Dermis blood vessel endothelial cell (primary cell): ENCODE results near the gene ATP11A. TPM values are rescaled to one million over a fixed set of nuclear protein-coding genes. Genes with fewer than 3 reads are reported as not detected.
"Not testable (repeated sequence)": the region's sequence is repeated elsewhere in the genome, so short reads cannot be mapped to it uniquely, and the experiment has no call there.

Source experiments
- DNase-seq: peaks from one replicate; pipeline ENCODE4 v3.0.0; 2010
- total RNA-seq: library from RNA; depleted of rRNA; stranded (reverse); fragments of >200 nt; gene quantifications from 2 replicates; pipeline ENCODE4 v1.2.3, GENCODE V29; 2014

Gene ATP11A
- total RNA-seq, 1 donor from 2014 or later = 32.0 TPM

- DNase-seq = no peak
Observed at GRCh38 chr13:112842931-112843391, 153.1 kb downstream of the ATP11A start.

- DNase-seq = no peak
Observed at GRCh38 chr13:112843392-112844111, 153.7 kb downstream of the ATP11A start.

GRCh38 chr13:112844411-112844810, 154.6 kb downstream of the ATP11A start:
- no peak for DNase-seq

- DNase-seq = no peak
Observed at GRCh38 chr13:112844879-112845278, 155.0 kb downstream of the ATP11A start.

- no peak for DNase-seq
Observed at GRCh38 chr13:112845511-112846144, 155.8 kb downstream of the ATP11A start.

GRCh38 chr13:112846411-112847115, 156.7 kb downstream of the ATP11A start:
- no peak for DNase-seq

- DNase-seq = peak; percentile 64
Observed at GRCh38 chr13:112849500-112849899, 159.7 kb downstream of the ATP11A start.

- no peak for DNase-seq
Observed at GRCh38 chr13:112850273-112850672, 160.4 kb downstream of the ATP11A start.

- no peak for DNase-seq
Observed at GRCh38 chr13:112851107-112852038, 161.5 kb downstream of the ATP11A start.

- no peak for DNase-seq
Observed at GRCh38 chr13:112852392-112852791, 162.6 kb downstream of the ATP11A start.

- DNase-seq = no peak
Observed at GRCh38 chr13:112852808-112853207, 163.0 kb downstream of the ATP11A start.

GRCh38 chr13:112854321-112854720, 164.5 kb downstream of the ATP11A start:
- no peak for DNase-seq

GRCh38 chr13:112855859-112856258, 166.0 kb downstream of the ATP11A start:
- no peak for DNase-seq

GRCh38 chr13:112857914-112858490, 168.2 kb downstream of the ATP11A start:
- DNase-seq = no peak

- DNase-seq = no peak
Observed at GRCh38 chr13:112859128-112859816, 169.4 kb downstream of the ATP11A start.

- DNase-seq = peak; percentile 89
Observed at GRCh38 chr13:112859817-112860190, 170.0 kb downstream of the ATP11A start.

- DNase-seq = no peak
Observed at GRCh38 chr13:112861876-112862615, 172.2 kb downstream of the ATP11A start.

GRCh38 chr13:112863356-112863755, 173.5 kb downstream of the ATP11A start:
- DNase-seq = not testable (repeated sequence)

GRCh38 chr13:112865478-112865877, 175.6 kb downstream of the ATP11A start:
- DNase-seq = not testable (repeated sequence)

- no peak for DNase-seq
Observed at GRCh38 chr13:112867301-112867711, 177.5 kb downstream of the ATP11A start.

- DNase-seq = no peak
Observed at GRCh38 chr13:112868308-112868707, 178.5 kb downstream of the ATP11A start.
